Neural cell (in vitro differentiated cells): ENCODE measurements around the gene PCDH15. TPM values are rescaled to one million over a fixed set of nuclear protein-coding genes. Genes with fewer than 3 reads are reported as not detected.

ENCODE experiments used
- H2AFZ ChIP-seq: fragments of 200-600, 300-800 bp; sonication (generic), shearing (Covaris generic); 2 replicates; pipeline ENCODE4 v1.6.0; 2014; ENCODE audit warnings: low read depth, mild to moderate bottlenecking, antibody characterized with exemption, low read length, moderate library complexity
- H3F3A ChIP-seq: fragments of 200-600 bp; shearing (Covaris generic); 2 replicates; pipeline ENCODE4 v1.6.1; 2016; ENCODE audit warnings: mild to moderate bottlenecking, moderate library complexity, mixed read lengths, antibody characterized with exemption, low read length; ENCODE audit not compliant: insufficient read depth, poor library complexity, severe bottlenecking
- H3K27ac ChIP-seq: fragments of 200-600, 300-800 bp; sonication (generic), shearing (Covaris generic); 2 replicates; pipeline ENCODE4 v1.5.1; 2014; ENCODE audit warnings: mild to moderate bottlenecking, low read length, moderate library complexity
- H3K27me3 ChIP-seq: fragments of 300-800, 200-600 bp; sonication (generic), shearing (Covaris generic); 2 replicates; pipeline ENCODE4 v1.6.0; 2014; ENCODE audit warnings: mild to moderate bottlenecking, low read depth, low read length, moderate library complexity; ENCODE audit not compliant: insufficient read depth
- H3K36me3 ChIP-seq: fragments of 300-800, 200-600 bp; sonication (generic), shearing (Covaris generic); 2 replicates; pipeline ENCODE4 v1.5.1; 2014; ENCODE audit warnings: mild to moderate bottlenecking, antibody characterized with exemption, low read length, moderate library complexity; ENCODE audit not compliant: insufficient read depth
- H3K4me2 ChIP-seq: fragments of 300-800, 200-600 bp; sonication (generic), shearing (Covaris generic); 2 replicates; pipeline ENCODE4 v1.6.0; 2014; ENCODE audit warnings: mild to moderate bottlenecking, low read length
- H3K4me3 ChIP-seq: fragments of 300-800, 200-600 bp; sonication (generic), shearing (Covaris generic); 2 replicates; pipeline ENCODE4 v1.5.1; 2014; ENCODE audit warnings: mild to moderate bottlenecking, low read length, moderate library complexity
- H3K79me2 ChIP-seq: fragments of 200-600 bp; shearing (Covaris generic); replicated peaks from 2 replicates; pipeline ENCODE4 v1.6.0; 2014; ENCODE audit warnings: mild to moderate bottlenecking, low read length, moderate library complexity; ENCODE audit not compliant: insufficient read depth
- H3K9ac ChIP-seq: fragments of 300-800, 200-600 bp; sonication (generic), shearing (Covaris generic); 2 replicates; pipeline ENCODE4 v1.6.1; 2016; ENCODE audit warnings: mild to moderate bottlenecking, low read length, mixed read lengths
- H3K9me2 ChIP-seq: fragments of 200-600 bp; shearing (Covaris generic); 2 replicates; pipeline ENCODE4 v1.6.1; 2016; ENCODE audit warnings: mild to moderate bottlenecking, low read length, mixed read lengths; ENCODE audit not compliant: insufficient read depth
- H3K9me3 ChIP-seq: fragments of 200-600, 300-800 bp; sonication (generic), shearing (Covaris generic); 2 replicates; pipeline ENCODE4 v1.6.1; 2016; ENCODE audit warnings: mild to moderate bottlenecking, mixed run types, low read length, moderate library complexity, mixed read lengths
- H4K20me1 ChIP-seq: fragments of 200-600 bp; shearing (Covaris generic); 2 replicates; pipeline ENCODE4 v1.6.1; 2016; ENCODE audit warnings: mild to moderate bottlenecking, mixed run types; ENCODE audit not compliant: insufficient read depth
- CTCF ChIP-seq: fragments of 450-650 bp; IDR thresholded peaks from 2 replicates; pipeline ENCODE4 v1.5.1; 2014; ENCODE audit warnings: antibody characterized with exemption, mild to moderate bottlenecking, moderate library complexity; ENCODE audit not compliant: poor library complexity, severe bottlenecking
- EP300 ChIP-seq: fragments of 450-650 bp; conservative IDR thresholded peaks from 2 replicates; pipeline ENCODE4 v1.6.1; 2014; ENCODE audit warnings: antibody characterized with exemption, mild to moderate bottlenecking, moderate library complexity; ENCODE audit not compliant: poor library complexity, severe bottlenecking
- EZH2 ChIP-seq: fragments of 200-600, 300-800 bp; shearing (Covaris generic), sonication (generic); IDR thresholded peaks from 2 replicates; pipeline ENCODE4 v1.6.1; 2014; ENCODE audit warnings: antibody characterized with exemption, low read length, borderline replicate concordance, mild to moderate bottlenecking; ENCODE audit not compliant: insufficient read depth, poor library complexity, severe bottlenecking
- MXI1 ChIP-seq: fragments of 450-650 bp; conservative IDR thresholded peaks from 2 replicates; pipeline ENCODE4 v1.6.1; 2014; ENCODE audit warnings: antibody characterized with exemption, mild to moderate bottlenecking; ENCODE audit not compliant: poor library complexity, severe bottlenecking
- POLR2AphosphoS5 ChIP-seq: IDR thresholded peaks from 2 replicates; pipeline ENCODE4 v1.6.1; 2012
- RAD21 ChIP-seq: fragments of 450-650 bp; conservative IDR thresholded peaks from 2 replicates; pipeline ENCODE4 v1.6.1; 2014; ENCODE audit warnings: antibody characterized with exemption, mild to moderate bottlenecking, moderate library complexity
- REST ChIP-seq: IDR thresholded peaks from 2 replicates; pipeline ENCODE4 v1.6.1; 2012; ENCODE audit warnings: borderline replicate concordance
- SMC3 ChIP-seq: fragments of 450-650 bp; conservative IDR thresholded peaks from 2 replicates; pipeline ENCODE4 v1.6.1; 2014; ENCODE audit warnings: antibody characterized with exemption, mild to moderate bottlenecking, moderate library complexity; ENCODE audit not compliant: poor library complexity
- TAF1 ChIP-seq: IDR thresholded peaks from 2 replicates; pipeline ENCODE4 v1.6.1; 2012; ENCODE audit warnings: low read depth
- polyA plus RNA-seq: library from polyadenylated mRNA; depleted of rRNA; stranded (reverse); fragments of >200 nt; gene quantifications from 2 replicates; pipeline ENCODE4 v1.2.3, GENCODE V29; 2014

The PCDH15 gene
- polyA plus RNA-seq, 1 donor from 2014 or later, result 1.2 TPM

GRCh38 chr10:54559498-54559897, 241.5 kb downstream of the PCDH15 start:
- no peaks in the 10 kb centered on the region for H3K27me3 ChIP-seq
- TF ChIP-seq RAD21, result no peak
- no peak for TF ChIP-seq EZH2
- no peak for TF ChIP-seq POLR2AphosphoS5
- no peak for TF ChIP-seq SMC3
- TF ChIP-seq CTCF, result no peak
- no peak for TF ChIP-seq TAF1
- TF ChIP-seq EP300, result no peak
- no peak for TF ChIP-seq MXI1
- no peak for TF ChIP-seq REST
- no peak overlapping the region for H3K4me2 ChIP-seq
- H3K79me2 ChIP-seq, result no peaks in the 10 kb centered on the region
- H4K20me1 ChIP-seq, result no peaks in the 10 kb centered on the region
- no peaks in the 10 kb centered on the region for H3K36me3 ChIP-seq
- H3K9me2 ChIP-seq, result no peaks in the 10 kb centered on the region
- H3F3A ChIP-seq, result no peaks in the 10 kb centered on the region
- H3K9ac ChIP-seq, result no peak overlapping the region
- no peak overlapping the region for H3K4me3 ChIP-seq
- H3K27ac ChIP-seq, result no peak overlapping the region
- H2AFZ ChIP-seq, result no peak overlapping the region
- H3K9me3 ChIP-seq, result no peaks in the 10 kb centered on the region

GRCh38 chr10:54554028-54554427, 247.0 kb downstream of the PCDH15 start:
- no peak overlapping the region for H3K9ac ChIP-seq
- TF ChIP-seq EZH2, result no peak
- no peak for TF ChIP-seq TAF1
- TF ChIP-seq REST, result no peak
- no peak for TF ChIP-seq MXI1
- TF ChIP-seq SMC3, result no peak
- no peak for TF ChIP-seq CTCF
- no peak for TF ChIP-seq RAD21
- TF ChIP-seq EP300, result no peak
- TF ChIP-seq POLR2AphosphoS5, result no peak
- H2AFZ ChIP-seq, result no peak overlapping the region
- no peaks in the 10 kb centered on the region for H3K9me3 ChIP-seq
- H3K27me3 ChIP-seq, result no peaks in the 10 kb centered on the region
- no peaks in the 10 kb centered on the region for H3F3A ChIP-seq
- no peaks in the 10 kb centered on the region for H3K36me3 ChIP-seq
- H4K20me1 ChIP-seq, result no peaks in the 10 kb centered on the region
- H3K27ac ChIP-seq, result no peak overlapping the region
- H3K9me2 ChIP-seq, result no peaks in the 10 kb centered on the region
- H3K4me2 ChIP-seq, result no peak overlapping the region
- no peaks in the 10 kb centered on the region for H3K79me2 ChIP-seq
- H3K4me3 ChIP-seq, result no peak overlapping the region
